Neural progenitor cell (in vitro differentiated cells): ENCODE data around the gene TRIOBP.

Experiments
- CTCF ChIP-seq: fragments of 200-600 bp; sonication (generic); IDR thresholded peaks from 2 replicates; pipeline ENCODE4 v1.5.1; 2017; ENCODE audit warnings: antibody characterized with exemption, mild to moderate bottlenecking
- EZH2 ChIP-seq: fragments of 200-600 bp; sonication (generic); IDR thresholded peaks from 2 replicates; pipeline ENCODE4 v1.6.1; 2017; ENCODE audit warnings: antibody characterized with exemption, mild to moderate bottlenecking, moderate library complexity

- TF ChIP-seq CTCF, result no peak
- TF ChIP-seq EZH2, result no peak
These were observed 36.2 kb upstream of the TRIOBP start for GRCh38 chr22:37660709-37661045.
